Measurements from ENCODE around the gene FRS3.

- no peak for TF ChIP-seq CTCF (conservative IDR thresholded peaks at IDR 0.05; ENCODE audit: low read depth in 2 of 2)
- TF ChIP-seq CREB1 (CRISPR knock-in tag; IDR thresholded peaks at IDR 0.05; ENCODE audit: low read depth): no peak
- TF ChIP-seq POLR2AphosphoS5 (IDR thresholded peaks at IDR 0.05; ENCODE audit: low read depth): no peak
- no peak for TF ChIP-seq EZH2 (IDR thresholded peaks at IDR 0.05; ENCODE audit: low read depth, unreplicated experiment)
- TF ChIP-seq REST (IDR thresholded peaks at IDR 0.05; ENCODE audit: unreplicated experiment): no peak
- TF ChIP-seq ETS1 (IDR thresholded peaks at IDR 0.05): no peak
- TF ChIP-seq ZNF114 (CRISPR knock-in tag; IDR thresholded peaks at IDR 0.05): no peak
- TF ChIP-seq JUNB (IDR thresholded peaks at IDR 0.05; ENCODE audit: unreplicated experiment): no peak
Observed at GRCh38 chr6:41783106-41783780, 3.5 kb upstream of the FRS3 start.

All from GM23338 (cell line).